AG04450 (cell line): Measurements from ENCODE around the gene DPP7. TPM values are rescaled to one million over a fixed set of nuclear protein-coding genes. Genes with fewer than 3 reads are reported as not detected.

Experiments used
- CTCF ChIA-PET: fragments of 300-600, 350-600 bp; formaldehyde crosslinking; extraction: SDS; loops from one replicate; lab custom pipeline; 2022; ENCODE audit warnings: antibody characterized with exemption, inconsistent platforms; lab: Charles Lee
- POLR2A ChIA-PET: fragments of 350-600 bp; formaldehyde crosslinking; extraction: SDS; loops from one replicate; lab custom pipeline; 2021; ENCODE audit warnings: antibody characterized with exemption, inconsistent platforms; lab: Yijun Ruan, JAX
- DNase-seq: peaks from one replicate; pipeline ENCODE4 v3.0.0-alpha.2; 2011; ENCODE audit warnings: low read depth, low spot score
- H3K27ac ChIP-seq: one replicate; pipeline ENCODE4 v1.5.1; 2012; ENCODE audit warnings: low read depth, low read length, control low read depth
- H3K27me3 ChIP-seq: one replicate; pipeline ENCODE4 v1.6.0; 2012; ENCODE audit warnings: low read length; ENCODE audit not compliant: control insufficient read depth, insufficient read depth
- H3K4me3 ChIP-seq: 2 replicates; pipeline ENCODE4 v1.5.1; 2011; ENCODE audit warnings: mild to moderate bottlenecking, low read depth, low read length, control low read depth
- H3K9me3 ChIP-seq: 2 replicates; pipeline ENCODE4 v1.5.1; 2012; ENCODE audit warnings: low read length; ENCODE audit not compliant: control insufficient read depth, insufficient read depth
- CTCF ChIP-seq: IDR thresholded peaks from 2 replicates; pipeline ENCODE4 v1.5.1; 2011; ENCODE audit warnings: low read depth, low read length, control low read depth, inconsistent platforms
- polyA plus RNA-seq: library from polyadenylated mRNA; depleted of rRNA; stranded (reverse); fragments of >200 nt; gene quantifications from 2 replicates; pipeline ENCODE4 v1.2.3, GENCODE V29; 2011

Gene DPP7
- polyA plus RNA-seq, 1 experiment, result 30.6 TPM

- CTCF ChIA-PET, result no interaction called here
Observed at GRCh38 chr9:137105814-137106661, 8.5 kb downstream of the DPP7 start.

GRCh38 chr9:137103206-137103999, 11.1 kb downstream of the DPP7 start:
- Histone ChIP-seq H3K27me3 (no peaks in the 10 kb centered on the region), H3K4me3 (no peak overlapping the region), H3K9me3 (peaks cover 23% of the 10 kb centered on the region), H3K27ac (no peak overlapping the region)
- ChIA-PET CTCF (no interaction called here), POLR2A (interaction anchor here (0.8 kb wide), 1 partner anchor 86 kb away, joined by 4 read pairs; the partner anchor contains the start of gene SSNA1)
- TF ChIP-seq CTCF, result no peak
- no peak for DNase-seq

More at GRCh38 chr9:137105814-137106661, 8.5 kb downstream of the DPP7 start:
- Histone ChIP-seq H3K9me3 (peaks cover 23% of the 10 kb centered on the region), H3K27me3 (no peaks in the 10 kb centered on the region), H3K4me3 (no peak overlapping the region), H3K27ac (no peak overlapping the region)
- POLR2A ChIA-PET, result no interaction called here
- TF ChIP-seq CTCF, result no peak
- no peak for DNase-seq

DNA sequence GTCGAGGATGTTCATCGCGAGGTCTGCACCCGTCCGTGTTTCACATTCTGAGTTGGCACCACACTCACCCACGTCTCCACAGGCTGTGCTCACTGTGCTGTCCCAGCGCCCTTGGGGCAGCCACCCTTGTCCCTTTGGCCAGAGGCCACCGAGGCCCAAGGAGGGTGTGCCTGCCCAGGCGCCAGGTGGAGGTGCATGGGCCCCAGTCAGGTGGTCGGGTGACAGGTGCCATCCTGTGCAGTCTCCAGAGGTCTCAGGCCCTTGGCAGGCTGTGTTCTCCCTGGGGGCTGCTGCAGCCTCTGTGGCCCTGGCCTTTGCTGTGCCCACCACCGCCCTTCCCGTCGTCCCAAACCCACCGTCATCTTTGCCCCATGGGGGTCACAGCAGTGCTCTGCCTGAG, 15.3 kb downstream of the DPP7 start:
- H3K27me3 ChIP-seq, result no peaks in the 10 kb centered on the region

GRCh38 chr9:137097761-137098462, 16.6 kb downstream of the DPP7 start:
- no peak for DNase-seq
- Histone ChIP-seq H3K9me3 (peaks cover 17% of the 10 kb centered on the region), H3K4me3 (no peak overlapping the region), H3K27me3 (no peaks in the 10 kb centered on the region), H3K27ac (no peak overlapping the region)
- POLR2A ChIA-PET, result no interaction called here
- TF ChIP-seq CTCF, result no peak
- CTCF ChIA-PET, result no interaction called here

More for the DNA sequence above, 15.3 kb downstream of the DPP7 start:
- H3K4me3 ChIP-seq, result no peak overlapping the region
- H3K27ac ChIP-seq, result no peak overlapping the region
- CTCF ChIA-PET, result no interaction called here
- POLR2A ChIA-PET, result no interaction called here
- TF ChIP-seq CTCF, result no peak
- peaks cover 23% of the 10 kb centered on the region for H3K9me3 ChIP-seq
- DNase-seq, result no peak
